ENCODE measurements around the gene PGLYRP3. TPM values are rescaled to one million over a fixed set of nuclear protein-coding genes. Genes with fewer than 3 reads are reported as not detected.

The PGLYRP3 gene, protein sequence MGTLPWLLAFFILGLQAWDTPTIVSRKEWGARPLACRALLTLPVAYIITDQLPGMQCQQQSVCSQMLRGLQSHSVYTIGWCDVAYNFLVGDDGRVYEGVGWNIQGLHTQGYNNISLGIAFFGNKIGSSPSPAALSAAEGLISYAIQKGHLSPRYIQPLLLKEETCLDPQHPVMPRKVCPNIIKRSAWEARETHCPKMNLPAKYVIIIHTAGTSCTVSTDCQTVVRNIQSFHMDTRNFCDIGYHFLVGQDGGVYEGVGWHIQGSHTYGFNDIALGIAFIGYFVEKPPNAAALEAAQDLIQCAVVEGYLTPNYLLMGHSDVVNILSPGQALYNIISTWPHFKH
- total RNA-seq (not detected), polyA plus RNA-seq (not detected), total RNA-seq (not detected)

DNA sequence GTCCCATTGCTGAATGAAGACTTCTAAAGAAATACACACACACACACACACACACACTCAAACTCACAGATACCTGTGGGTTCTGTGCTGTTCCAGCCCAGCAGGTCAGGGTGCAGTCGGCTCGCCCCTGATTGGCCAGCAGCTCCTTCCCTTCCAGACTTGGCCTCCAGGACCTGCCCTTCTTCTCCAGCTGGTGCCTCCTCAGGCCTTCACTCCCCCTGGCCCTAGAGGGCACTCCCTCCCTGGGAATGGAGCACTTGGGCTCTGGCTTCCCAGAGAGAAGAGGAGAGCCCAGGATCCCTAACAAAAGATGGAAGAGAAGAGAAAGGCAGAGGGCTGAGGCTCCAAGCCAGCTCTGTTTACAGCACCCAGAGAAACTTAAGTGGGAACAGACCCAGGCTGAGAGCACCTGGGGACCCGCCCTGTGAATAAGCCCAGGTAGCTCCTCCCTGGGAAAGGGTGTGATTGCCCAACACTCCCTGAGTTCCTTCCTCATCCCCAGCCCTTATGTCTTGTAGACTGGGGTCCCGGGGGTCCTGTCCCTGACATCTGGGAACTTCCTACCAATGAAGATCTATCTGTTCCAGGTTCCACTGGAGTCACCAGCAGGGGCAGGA, at the start of gene PGLYRP3:
PGLYRP3 (minus strand) TSS at position 383 of the 617 bp plus-strand sequence. CDS start 2,287 bp downstream, outside the sequence.
- Mint-ChIP-seq H3K9me3 (peaks cover 0 to 9% (median 2%) of the 10 kb centered on the region in 11 donors), H3K27me3 (peaks cover 14 to 22% (median 17%) of the 10 kb centered on the region in 5 donors), H3K27ac (peak within 1 kb of the TSS in 1 of 9 donors; percentile 3), H3K36me3 (no peaks in the 10 kb centered on the region), H3K4me3 (no peak within 1 kb of the TSS), H3K4me1 (peaks cover 0 to 2% (median 0%) of the 10 kb centered on the region in 7 donors)
- no peak within 1 kb of the TSS for H3K27ac ChIP-seq (ENCODE audit: low read depth, low read length)
- ATAC-seq (no peak), DNase-seq (no peak)
- H3K36me3 ChIP-seq (ENCODE audit: control insufficient read depth in 2 of 3, insufficient read depth in 3 of 3, low read length in 3 of 3): no peaks in the 10 kb centered on the region
- POLR2A ChIA-PET: no interaction called here
- CTCF ChIA-PET: no interaction called here
- H3K27me3 ChIP-seq (ENCODE audit: control insufficient read depth in 2 of 2, insufficient read depth in 2 of 2, low read length in 2 of 2): no peaks in the 10 kb centered on the region
- H3K9me3 ChIP-seq (ENCODE audit: control insufficient read depth in 2 of 3, low read length in 3 of 3): no peaks in the 10 kb centered on the region
- no peak within 1 kb of the TSS for H3K4me3 ChIP-seq (ENCODE audit: low read length)
- no peaks in the 10 kb centered on the region for H3K4me1 ChIP-seq (ENCODE audit: control insufficient read depth in 2 of 2, insufficient read depth in 2 of 2, low read length in 2 of 2)
- intact Hi-C loops (cut with micrococcal nuclease): no loop called here

DNA sequence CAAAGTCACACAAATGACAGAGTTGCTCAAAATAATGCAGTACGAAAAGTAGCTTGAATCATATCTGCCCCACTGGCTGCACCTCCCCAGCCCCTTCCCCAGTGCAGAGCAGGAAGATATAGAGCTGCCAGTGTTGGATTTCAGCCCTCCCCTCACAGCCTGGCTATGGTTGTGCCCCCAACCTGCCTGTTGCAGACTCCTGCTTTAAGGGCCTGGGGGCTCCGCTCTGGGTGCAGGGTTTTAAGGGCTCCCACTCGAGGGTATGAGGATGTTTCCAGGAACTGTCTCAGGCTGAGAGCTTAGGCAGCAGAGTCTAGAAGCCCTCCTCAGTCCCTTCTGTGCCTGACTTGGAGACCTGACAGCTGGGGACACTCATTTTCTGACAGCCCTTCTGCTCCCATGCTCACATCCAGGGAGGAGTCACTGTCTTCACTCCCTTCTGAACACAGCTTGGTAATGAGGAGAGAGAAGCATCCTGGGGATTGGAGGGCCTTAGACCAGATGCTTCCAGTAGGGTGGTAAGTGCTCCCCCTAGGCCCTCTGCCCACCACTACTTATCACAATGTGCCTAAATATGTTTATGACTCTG, 49.5 kb upstream of the PGLYRP3 start:
- POLR2A ChIA-PET: no interaction called here
- no peak overlapping the region for H3K27ac ChIP-seq (ENCODE audit: low read depth, low read length)
- intact Hi-C loops (cut with micrococcal nuclease): no loop called here

DNA sequence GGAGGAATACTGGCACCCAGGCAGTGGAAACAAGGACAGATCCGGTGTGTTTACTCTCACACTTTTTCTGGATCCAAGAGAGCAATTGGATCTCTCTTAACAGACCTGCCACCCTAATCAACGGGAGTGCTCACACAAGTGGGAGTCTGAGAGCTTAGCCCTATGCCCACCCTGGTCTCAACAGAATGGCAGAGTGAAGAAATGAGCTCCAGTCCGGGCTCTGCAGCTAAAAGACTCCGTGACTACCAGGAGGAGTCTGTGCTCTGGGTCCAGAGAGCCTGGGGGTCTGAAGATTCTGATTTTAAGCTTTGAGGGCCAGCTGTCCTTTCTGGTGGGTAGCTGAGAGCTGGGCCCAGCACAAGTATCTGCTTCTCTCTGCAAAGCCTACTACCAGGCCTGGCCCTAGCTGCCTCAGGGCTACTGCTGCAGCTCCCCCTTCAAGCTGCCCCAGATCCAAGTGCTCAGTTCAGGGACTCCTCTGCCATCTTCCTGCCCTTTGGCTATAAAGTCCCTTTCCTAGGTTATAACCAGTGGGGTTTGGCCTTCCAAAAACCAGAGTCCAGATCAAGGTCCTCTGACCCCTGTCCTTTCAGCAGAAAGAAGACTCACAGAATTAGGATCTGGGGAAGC, 48.8 kb upstream of the PGLYRP3 start:
- Histone ChIP-seq H3K27ac (ENCODE audit: low read depth, low read length) (no peak overlapping the region), H3K4me3 (ENCODE audit: low read length) (no peak overlapping the region), H3K4me1 (ENCODE audit: control insufficient read depth in 2 of 2, insufficient read depth in 2 of 2, low read length in 2 of 2) (peaks cover 0 to 16% of the 10 kb centered on the region in 2 donors), H3K9me3 (ENCODE audit: control insufficient read depth in 2 of 3, low read length in 3 of 3) (no peaks in the 10 kb centered on the region), H3K36me3 (ENCODE audit: control insufficient read depth in 2 of 3, insufficient read depth in 3 of 3, low read length in 3 of 3) (no peaks in the 10 kb centered on the region), H3K27me3 (ENCODE audit: control insufficient read depth in 2 of 2, insufficient read depth in 2 of 2, low read length in 2 of 2) (no peaks in the 10 kb centered on the region)
- Mint-ChIP-seq H3K4me3 (no peak overlapping the region), H3K27ac (peak overlapping the region in 1 of 9 donors; percentile 77), H3K27me3 (peaks cover 0 to 12% (median 0%) of the 10 kb centered on the region in 5 donors), H3K36me3 (peaks cover 0 to 6% (median 0%) of the 10 kb centered on the region in 5 donors), H3K4me1 (peaks cover 15 to 19% (median 18%) of the 10 kb centered on the region in 7 donors), H3K9me3 (no peaks in the 10 kb centered on the region)
- DNase-seq (no peak), ATAC-seq (no peak)
- POLR2A ChIA-PET: no interaction called here
- CTCF ChIA-PET: no interaction called here
- intact Hi-C loops (cut with micrococcal nuclease): no loop called here

More for the DNA sequence above, 49.5 kb upstream of the PGLYRP3 start:
- no peaks in the 10 kb centered on the region for H3K27me3 ChIP-seq (ENCODE audit: control insufficient read depth in 2 of 2, insufficient read depth in 2 of 2, low read length in 2 of 2)
- Mint-ChIP-seq H3K9me3 (no peaks in the 10 kb centered on the region), H3K4me1 (peaks cover 11 to 15% (median 12%) of the 10 kb centered on the region in 7 donors), H3K27ac (no peak overlapping the region), H3K36me3 (peaks cover 0 to 6% (median 0%) of the 10 kb centered on the region in 5 donors), H3K27me3 (peaks cover 0 to 12% (median 0%) of the 10 kb centered on the region in 5 donors), H3K4me3 (no peak overlapping the region)
- CTCF ChIA-PET: no interaction called here
- ATAC-seq (no peak), DNase-seq (no peak)
- H3K9me3 ChIP-seq (ENCODE audit: control insufficient read depth in 2 of 3, low read length in 3 of 3): no peaks in the 10 kb centered on the region
- H3K36me3 ChIP-seq (ENCODE audit: control insufficient read depth in 2 of 3, insufficient read depth in 3 of 3, low read length in 3 of 3): no peaks in the 10 kb centered on the region
- no peak overlapping the region for H3K4me3 ChIP-seq (ENCODE audit: low read length)
- H3K4me1 ChIP-seq (ENCODE audit: control insufficient read depth in 2 of 2, insufficient read depth in 2 of 2, low read length in 2 of 2): peaks cover 0 to 13% of the 10 kb centered on the region in 2 donors

DNA sequence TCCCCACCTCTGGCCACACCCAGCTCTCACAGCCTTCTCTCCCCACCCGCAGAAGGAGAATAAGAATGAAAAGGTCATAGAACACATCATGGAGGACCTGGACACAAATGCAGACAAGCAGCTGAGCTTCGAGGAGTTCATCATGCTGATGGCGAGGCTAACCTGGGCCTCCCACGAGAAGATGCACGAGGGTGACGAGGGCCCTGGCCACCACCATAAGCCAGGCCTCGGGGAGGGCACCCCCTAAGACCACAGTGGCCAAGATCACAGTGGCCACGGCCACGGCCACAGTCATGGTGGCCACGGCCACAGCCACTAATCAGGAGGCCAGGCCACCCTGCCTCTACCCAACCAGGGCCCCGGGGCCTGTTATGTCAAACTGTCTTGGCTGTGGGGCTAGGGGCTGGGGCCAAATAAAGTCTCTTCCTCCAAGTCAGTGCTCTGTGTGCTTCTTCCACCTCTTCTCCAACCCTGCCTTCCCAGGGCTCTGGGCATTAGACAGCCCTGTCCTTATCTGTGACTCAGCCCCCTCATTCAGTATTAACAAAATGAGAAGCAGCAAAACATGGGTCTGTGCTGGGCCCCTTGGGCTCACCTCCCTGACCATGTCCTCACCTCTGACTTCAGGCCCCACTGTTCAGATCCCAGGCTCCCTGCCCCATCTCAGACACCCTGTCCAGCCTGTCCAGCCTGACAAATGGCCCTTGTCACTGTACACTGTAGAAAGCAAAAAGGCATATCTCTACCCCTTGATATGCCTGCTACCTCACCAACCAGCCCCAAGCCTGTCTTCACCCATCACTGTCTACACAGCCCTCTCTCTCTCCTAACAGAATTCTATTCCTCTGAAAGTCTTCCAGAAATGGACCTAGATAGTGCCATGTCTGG, 48.1 kb upstream of the PGLYRP3 start:
- CTCF ChIA-PET: no interaction called here
- H3K36me3 Mint-ChIP-seq: peaks cover 0 to 6% (median 0%) of the 10 kb centered on the region in 5 donors
- Histone ChIP-seq H3K36me3 (ENCODE audit: control insufficient read depth in 2 of 3, insufficient read depth in 3 of 3, low read length in 3 of 3) (no peaks in the 10 kb centered on the region), H3K27me3 (ENCODE audit: control insufficient read depth in 2 of 2, insufficient read depth in 2 of 2, low read length in 2 of 2) (no peaks in the 10 kb centered on the region), H3K4me1 (ENCODE audit: control insufficient read depth in 2 of 2, insufficient read depth in 2 of 2, low read length in 2 of 2) (peaks cover 0 to 16% of the 10 kb centered on the region in 2 donors), H3K4me3 (ENCODE audit: low read length) (no peak overlapping the region), H3K9me3 (ENCODE audit: control insufficient read depth in 2 of 3, low read length in 3 of 3) (no peaks in the 10 kb centered on the region), H3K27ac (ENCODE audit: low read depth, low read length) (no peak overlapping the region)
- DNase-seq (no peak), ATAC-seq (peak; percentile 12)
- H3K4me1 Mint-ChIP-seq: peaks cover 15 to 26% (median 24%) of the 10 kb centered on the region in 7 donors
- POLR2A ChIA-PET: no interaction called here
- peak overlapping the region in 1 of 10 donors; percentile 35 for H3K4me3 Mint-ChIP-seq
- no peaks in the 10 kb centered on the region for H3K9me3 Mint-ChIP-seq
- intact Hi-C loops (cut with micrococcal nuclease): no loop called here
- peaks cover 0 to 12% (median 0%) of the 10 kb centered on the region in 5 donors for H3K27me3 Mint-ChIP-seq
- H3K27ac Mint-ChIP-seq: peak overlapping the region in 1 of 9 donors; percentile 77

DNA sequence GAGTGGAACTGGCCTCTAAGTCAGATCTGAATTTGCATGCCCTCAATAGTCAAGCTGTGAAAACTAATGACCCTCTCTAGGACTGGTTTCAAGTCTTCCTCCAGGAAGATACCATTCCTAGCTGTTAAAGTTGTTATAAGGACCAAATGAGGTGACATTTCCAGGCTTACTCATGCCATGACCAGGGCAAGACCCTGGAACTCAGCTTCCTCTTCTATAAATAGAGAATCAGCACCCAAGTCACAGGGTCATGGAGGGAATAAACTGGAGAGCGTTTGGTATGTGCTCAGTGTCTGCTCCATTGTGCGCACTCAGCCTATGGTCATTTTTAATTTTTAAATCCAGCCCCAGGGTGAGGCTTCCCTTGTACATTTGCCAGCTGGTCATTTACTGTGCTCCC, 47.4 kb upstream of the PGLYRP3 start:
- Mint-ChIP-seq H3K27ac (peak overlapping the region in 1 of 9 donors; percentile 52), H3K27me3 (peaks cover 0 to 12% (median 0%) of the 10 kb centered on the region in 5 donors), H3K4me3 (peak overlapping the region in 1 of 10 donors; percentile 35), H3K4me1 (peaks cover 15 to 26% (median 24%) of the 10 kb centered on the region in 7 donors), H3K9me3 (no peaks in the 10 kb centered on the region), H3K36me3 (peaks cover 0 to 6% (median 0%) of the 10 kb centered on the region in 5 donors)
- ATAC-seq: no peak
- Histone ChIP-seq H3K4me3 (ENCODE audit: low read length) (no peak overlapping the region), H3K4me1 (ENCODE audit: control insufficient read depth in 2 of 2, insufficient read depth in 2 of 2, low read length in 2 of 2) (peaks cover 0 to 16% of the 10 kb centered on the region in 2 donors), H3K27ac (ENCODE audit: low read depth, low read length) (no peak overlapping the region), H3K36me3 (ENCODE audit: control insufficient read depth in 2 of 3, insufficient read depth in 3 of 3, low read length in 3 of 3) (no peaks in the 10 kb centered on the region), H3K27me3 (ENCODE audit: control insufficient read depth in 2 of 2, insufficient read depth in 2 of 2, low read length in 2 of 2) (no peaks in the 10 kb centered on the region), H3K9me3 (ENCODE audit: control insufficient read depth in 2 of 3, low read length in 3 of 3) (no peaks in the 10 kb centered on the region)
- ChIA-PET POLR2A (interaction anchor here (0.6 kb wide), 1 partner anchor 92 kb away, joined by 5 read pairs; no protein-coding TSS in a partner anchor), CTCF (no interaction called here)
- no peak for DNase-seq
- intact Hi-C loops (cut with micrococcal nuclease): no loop called here

DNA sequence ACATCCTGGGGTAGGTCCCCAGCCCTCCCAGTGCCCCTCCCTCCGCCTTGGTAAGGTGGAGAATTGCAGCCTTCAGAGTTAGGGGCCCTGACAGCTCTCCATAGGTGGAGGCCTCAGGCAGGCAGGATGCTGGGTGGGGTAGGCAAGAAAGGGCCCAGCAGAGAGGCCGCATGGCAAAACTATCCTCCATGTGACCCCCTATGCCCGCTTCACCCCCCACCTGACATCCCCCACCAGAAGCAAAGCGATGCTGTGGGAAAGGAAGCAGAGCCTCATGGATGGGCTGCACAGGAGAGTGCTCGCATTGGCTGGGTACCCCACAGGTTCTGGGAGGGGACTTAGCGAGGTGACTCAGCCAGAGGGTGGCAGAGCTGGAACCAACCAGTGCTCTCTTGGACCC, 46.5 kb upstream of the PGLYRP3 start:
- Mint-ChIP-seq H3K4me1 (peaks cover 15 to 26% (median 24%) of the 10 kb centered on the region in 7 donors), H3K9me3 (no peaks in the 10 kb centered on the region), H3K36me3 (peaks cover 0 to 6% (median 0%) of the 10 kb centered on the region in 5 donors), H3K27me3 (peaks cover 0 to 9% (median 0%) of the 10 kb centered on the region in 5 donors), H3K27ac (no peak overlapping the region), H3K4me3 (no peak overlapping the region)
- Histone ChIP-seq H3K27me3 (ENCODE audit: control insufficient read depth in 2 of 2, insufficient read depth in 2 of 2, low read length in 2 of 2) (no peaks in the 10 kb centered on the region), H3K27ac (ENCODE audit: low read depth, low read length) (no peak overlapping the region), H3K36me3 (ENCODE audit: control insufficient read depth in 2 of 3, insufficient read depth in 3 of 3, low read length in 3 of 3) (no peaks in the 10 kb centered on the region), H3K9me3 (ENCODE audit: control insufficient read depth in 2 of 3, low read length in 3 of 3) (no peaks in the 10 kb centered on the region), H3K4me1 (ENCODE audit: control insufficient read depth in 2 of 2, insufficient read depth in 2 of 2, low read length in 2 of 2) (peaks cover 0 to 16% of the 10 kb centered on the region in 2 donors), H3K4me3 (ENCODE audit: low read length) (no peak overlapping the region)
- ChIA-PET CTCF (no interaction called here), POLR2A (interaction anchor here (0.6 kb wide), 1 partner anchor 93 kb away, joined by 5 read pairs; no protein-coding TSS in a partner anchor)
- DNase-seq (no peak), ATAC-seq (no peak)
- intact Hi-C loops (cut with micrococcal nuclease): loop anchor here in 1 of 2 donors (10.0 kb wide), 1 partner anchor 276 kb away; the partner anchor contains the start of gene CHTOP
